ENCODE results near the gene CYP26B1.
"Not testable (repeated sequence)": the region's sequence is repeated elsewhere in the genome, so short reads cannot be mapped to it uniquely, and the experiment has no call there.

Gene CYP26B1

DNA sequence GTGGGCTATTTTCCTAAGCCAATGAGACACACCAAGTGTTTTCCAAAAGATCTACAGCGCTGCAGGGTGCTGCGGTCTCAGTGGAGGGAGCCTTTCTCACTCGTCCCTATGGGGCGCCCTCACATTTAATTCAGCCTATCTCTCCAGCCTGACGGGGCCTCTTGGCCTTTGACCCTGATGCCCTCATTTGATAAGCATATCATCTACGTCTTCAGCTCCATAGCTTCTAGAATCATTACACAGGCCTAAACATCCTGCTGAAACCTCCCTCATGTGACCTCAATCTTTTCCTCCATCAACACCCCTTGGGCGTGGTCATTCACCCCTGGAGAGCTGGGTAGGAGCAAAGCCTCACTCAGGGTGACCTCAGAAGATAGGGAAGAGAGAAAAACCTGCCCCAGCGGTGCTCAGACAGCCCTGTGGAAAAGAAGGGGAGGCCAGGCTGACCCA lies 57.4 kb downstream of the CYP26B1 start:
- TF ChIP-seq, protein P1, sequence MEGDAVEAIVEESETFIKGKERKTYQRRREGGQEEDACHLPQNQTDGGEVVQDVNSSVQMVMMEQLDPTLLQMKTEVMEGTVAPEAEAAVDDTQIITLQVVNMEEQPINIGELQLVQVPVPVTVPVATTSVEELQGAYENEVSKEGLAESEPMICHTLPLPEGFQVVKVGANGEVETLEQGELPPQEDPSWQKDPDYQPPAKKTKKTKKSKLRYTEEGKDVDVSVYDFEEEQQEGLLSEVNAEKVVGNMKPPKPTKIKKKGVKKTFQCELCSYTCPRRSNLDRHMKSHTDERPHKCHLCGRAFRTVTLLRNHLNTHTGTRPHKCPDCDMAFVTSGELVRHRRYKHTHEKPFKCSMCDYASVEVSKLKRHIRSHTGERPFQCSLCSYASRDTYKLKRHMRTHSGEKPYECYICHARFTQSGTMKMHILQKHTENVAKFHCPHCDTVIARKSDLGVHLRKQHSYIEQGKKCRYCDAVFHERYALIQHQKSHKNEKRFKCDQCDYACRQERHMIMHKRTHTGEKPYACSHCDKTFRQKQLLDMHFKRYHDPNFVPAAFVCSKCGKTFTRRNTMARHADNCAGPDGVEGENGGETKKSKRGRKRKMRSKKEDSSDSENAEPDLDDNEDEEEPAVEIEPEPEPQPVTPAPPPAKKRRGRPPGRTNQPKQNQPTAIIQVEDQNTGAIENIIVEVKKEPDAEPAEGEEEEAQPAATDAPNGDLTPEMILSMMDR (IDR thresholded peaks at IDR 0.05; ENCODE audit: low read depth, low read length): no peak
- H3K4me3 ChIP-seq (replicated peaks in 1 of 2; ENCODE audit: low read depth in 2 of 2, low read length in 2 of 2): no peak overlapping the region
- no peak for DNase-seq (ENCODE audit: low read depth in 2 of 2)

DNA sequence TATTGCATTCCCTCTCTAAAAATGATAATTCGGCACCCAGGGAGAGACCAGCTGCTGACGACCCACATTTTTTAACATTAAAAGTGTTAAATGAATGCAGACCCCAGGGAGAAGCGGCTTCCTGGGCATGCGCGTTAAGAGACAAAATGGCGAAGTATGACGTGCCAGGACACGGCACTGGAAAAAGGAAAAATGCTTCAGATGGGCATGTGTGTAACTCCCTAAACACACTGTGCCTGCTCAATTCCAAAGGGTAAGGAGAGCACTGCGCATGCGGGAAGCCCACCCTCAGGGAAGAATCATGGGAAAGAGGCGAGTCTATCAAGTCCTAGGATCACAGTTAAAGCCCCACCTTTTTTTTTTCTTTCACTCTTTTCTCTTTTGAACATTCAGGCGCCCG lies 58.1 kb downstream of the CYP26B1 start:
- DNase-seq (ENCODE audit: low read depth in 2 of 2): no peak
- TF ChIP-seq, protein P1 (IDR thresholded peaks at IDR 0.05; ENCODE audit: low read depth, low read length): no peak
- H3K4me3 ChIP-seq (replicated peaks in 1 of 2; ENCODE audit: low read depth in 2 of 2, low read length in 2 of 2): no peak overlapping the region

DNA sequence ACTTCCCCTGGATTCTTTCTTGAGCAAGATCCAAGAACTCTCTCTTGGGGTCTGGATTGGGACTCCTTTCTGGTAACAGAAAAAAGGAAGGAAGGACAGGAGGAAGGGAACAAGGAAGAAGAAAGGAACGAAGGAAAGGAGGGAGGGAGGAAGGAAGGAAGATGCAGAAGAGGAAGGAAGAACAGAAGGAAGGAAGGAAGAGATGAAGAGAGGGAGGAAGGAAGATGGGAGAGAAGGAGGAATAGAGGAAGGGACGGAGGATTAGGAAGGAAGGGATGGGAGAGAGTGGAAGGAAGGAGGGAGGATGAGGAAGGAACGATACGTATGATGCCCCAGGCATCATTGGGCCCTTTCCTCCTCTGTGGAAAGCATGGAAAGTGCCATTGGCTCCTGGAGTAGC lies 58.6 kb downstream of the CYP26B1 start:
- TF ChIP-seq, protein P1 (IDR thresholded peaks at IDR 0.05; ENCODE audit: low read depth, low read length): no peak
- DNase-seq (ENCODE audit: low read depth in 2 of 2): no peak
- H3K4me3 ChIP-seq (replicated peaks in 1 of 2; ENCODE audit: low read depth in 2 of 2, low read length in 2 of 2): no peak overlapping the region

DNA sequence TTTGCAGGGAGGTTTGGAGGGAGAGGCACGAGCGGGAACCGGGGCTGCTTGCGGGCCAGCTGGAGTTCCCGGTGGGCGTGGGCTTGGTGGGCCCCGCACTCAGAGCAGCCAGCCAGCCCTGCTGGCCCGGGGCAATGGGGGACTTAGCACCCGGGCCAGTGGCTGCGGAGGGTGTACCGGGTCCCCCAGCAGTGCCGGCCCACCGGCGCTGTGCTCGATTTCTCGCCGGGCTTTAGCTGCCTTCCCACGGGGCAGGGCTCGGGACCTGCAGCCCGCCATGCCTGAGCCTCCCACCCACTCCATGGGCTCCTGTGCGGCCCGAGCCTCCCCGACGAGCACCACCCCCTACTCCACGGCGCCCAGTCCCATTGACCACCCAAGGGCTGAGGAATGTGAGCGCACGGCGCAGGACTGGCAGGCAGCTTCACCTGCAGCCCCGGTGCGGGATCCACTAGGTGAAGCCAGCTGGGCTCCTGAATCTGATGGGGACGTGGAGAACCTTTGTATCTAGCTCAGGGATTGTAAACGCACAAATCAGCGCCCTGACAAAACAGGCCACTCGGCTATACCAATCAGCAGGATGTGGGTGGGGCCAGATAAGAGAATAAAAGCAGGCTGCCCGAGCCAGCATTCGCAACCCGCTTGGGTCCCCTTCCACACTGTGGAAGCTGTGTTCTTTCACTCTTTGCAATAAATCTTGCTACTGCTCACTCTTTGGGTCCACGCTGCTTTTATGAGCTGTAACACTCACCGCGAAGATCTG lies 60.6 kb downstream of the CYP26B1 start:
- not testable (repeated sequence) for H3K4me3 ChIP-seq (replicated peaks in 1 of 2; ENCODE audit: low read depth in 2 of 2, low read length in 2 of 2); DNase-seq (ENCODE audit: low read depth in 2 of 2)

DNA sequence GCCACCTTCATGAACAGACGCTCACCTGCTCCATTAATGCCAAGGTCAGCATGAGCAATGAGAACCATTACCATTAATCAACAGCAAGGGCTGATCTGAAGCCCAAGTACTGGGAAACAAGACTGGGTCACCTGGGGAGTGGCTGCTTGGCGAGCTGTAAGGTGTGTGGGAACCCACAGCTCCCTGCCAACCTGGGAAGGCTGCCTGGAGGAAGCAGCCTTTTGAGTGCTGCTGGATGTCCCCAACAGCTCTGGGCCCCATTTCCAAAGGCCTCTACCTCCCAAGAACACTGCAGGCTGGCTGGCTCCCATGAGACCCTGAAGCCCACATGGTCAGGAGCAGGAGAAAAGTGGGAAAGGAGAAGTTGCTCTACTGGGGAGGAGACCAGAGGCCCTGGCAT lies 62.1 kb downstream of the CYP26B1 start:
- H3K4me3 ChIP-seq (replicated peaks in 1 of 2; ENCODE audit: low read depth in 2 of 2, low read length in 2 of 2): no peak overlapping the region
- DNase-seq (ENCODE audit: low read depth in 2 of 2): no peak
- TF ChIP-seq, protein P1 (IDR thresholded peaks at IDR 0.05; ENCODE audit: low read depth, low read length): no peak

DNA sequence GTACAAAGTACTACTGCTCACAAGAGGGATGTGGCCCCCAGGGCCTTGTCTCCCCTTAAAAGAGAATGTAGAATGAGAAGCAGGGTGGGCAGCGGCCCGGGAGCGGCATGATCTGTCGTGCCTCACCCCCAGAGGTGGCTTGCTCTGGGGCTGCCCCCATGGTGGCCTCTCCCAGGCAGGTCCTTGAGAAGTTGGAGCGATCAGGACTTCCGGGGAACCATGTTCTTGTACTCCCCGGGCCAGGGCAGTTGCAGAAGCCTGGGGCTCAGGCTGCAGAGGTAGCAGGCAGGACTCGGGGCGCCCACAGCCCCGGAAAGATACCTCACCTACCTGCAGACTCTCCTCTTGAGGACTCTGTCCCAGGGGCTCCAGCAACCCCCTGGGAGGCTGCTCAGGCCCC lies 62.6 kb downstream of the CYP26B1 start:
- H3K4me3 ChIP-seq (replicated peaks in 1 of 2; ENCODE audit: low read depth in 2 of 2, low read length in 2 of 2): no peak overlapping the region
- DNase-seq (ENCODE audit: low read depth in 2 of 2): no peak
- TF ChIP-seq, protein P1 (IDR thresholded peaks at IDR 0.05; ENCODE audit: low read depth, low read length): no peak

DNA sequence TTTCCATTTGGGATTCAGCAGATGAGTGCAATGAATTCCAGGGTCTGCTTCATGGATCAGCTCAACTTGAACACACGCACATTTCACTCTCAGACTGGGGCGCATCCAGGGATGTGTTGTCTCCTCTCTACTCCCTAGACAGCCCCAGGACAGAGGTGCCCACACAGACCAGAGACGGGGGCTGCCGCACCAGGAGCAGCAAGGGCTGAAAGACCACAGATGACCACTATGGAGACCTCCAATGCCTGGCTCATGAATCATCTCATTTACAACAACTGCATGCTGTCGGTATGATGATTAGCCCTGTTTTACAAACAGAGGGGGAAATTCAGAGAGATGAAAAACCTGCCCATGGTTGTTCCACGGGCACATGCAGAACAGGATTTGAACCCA lies 63.1 kb downstream of the CYP26B1 start:
- TF ChIP-seq, protein P1 (IDR thresholded peaks at IDR 0.05; ENCODE audit: low read depth, low read length): no peak
- DNase-seq (ENCODE audit: low read depth in 2 of 2): no peak
- no peak overlapping the region for H3K4me3 ChIP-seq (replicated peaks in 1 of 2; ENCODE audit: low read depth in 2 of 2, low read length in 2 of 2)
